Stimulated activated CD8-positive, alpha-beta memory T cell treated with anti-CD3 and anti-CD28 coated beads, Interleukin-7, amount 100 ng/mL, for 1 hour (primary cell): ENCODE results near the gene CLIC5.
"Not testable (repeated sequence)": the region's sequence is repeated elsewhere in the genome, so short reads cannot be mapped to it uniquely, and the experiment has no call there.

ENCODE experiments used
- DNase-seq, 2 donors: peaks; one replicate each; pipeline ENCODE4 v3.0.0-alpha.2; 2020; ENCODE audit warnings: low read depth in 2 of 2

Gene CLIC5

GRCh38 chr6:45927421-45928320, 88.0 kb downstream of the CLIC5 start:
- no peak for DNase-seq

DNA sequence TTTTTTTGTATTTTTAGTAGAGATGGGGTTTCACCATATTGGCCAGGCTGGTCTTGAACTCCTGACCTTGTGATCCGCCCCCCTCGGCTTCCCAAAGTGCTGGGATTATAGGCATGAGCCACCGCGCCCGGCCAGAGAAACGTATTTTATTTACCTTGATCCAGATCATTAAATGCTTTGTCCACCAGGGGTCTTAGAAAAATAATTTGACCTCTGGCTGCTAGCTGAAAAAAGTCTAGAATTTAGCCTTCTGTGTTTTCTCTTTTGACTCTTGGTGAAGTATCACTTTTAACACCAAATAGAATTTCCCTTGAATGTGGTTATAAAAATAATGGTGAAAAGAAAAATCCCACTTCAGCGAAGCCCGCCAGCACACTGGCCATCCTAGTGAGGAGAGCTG, 89.2 kb downstream of the CLIC5 start:
- DNase-seq: not testable (repeated sequence)

- no peak for DNase-seq
Observed at GRCh38 chr6:45924763-45925342, 90.8 kb downstream of the CLIC5 start.

DNA sequence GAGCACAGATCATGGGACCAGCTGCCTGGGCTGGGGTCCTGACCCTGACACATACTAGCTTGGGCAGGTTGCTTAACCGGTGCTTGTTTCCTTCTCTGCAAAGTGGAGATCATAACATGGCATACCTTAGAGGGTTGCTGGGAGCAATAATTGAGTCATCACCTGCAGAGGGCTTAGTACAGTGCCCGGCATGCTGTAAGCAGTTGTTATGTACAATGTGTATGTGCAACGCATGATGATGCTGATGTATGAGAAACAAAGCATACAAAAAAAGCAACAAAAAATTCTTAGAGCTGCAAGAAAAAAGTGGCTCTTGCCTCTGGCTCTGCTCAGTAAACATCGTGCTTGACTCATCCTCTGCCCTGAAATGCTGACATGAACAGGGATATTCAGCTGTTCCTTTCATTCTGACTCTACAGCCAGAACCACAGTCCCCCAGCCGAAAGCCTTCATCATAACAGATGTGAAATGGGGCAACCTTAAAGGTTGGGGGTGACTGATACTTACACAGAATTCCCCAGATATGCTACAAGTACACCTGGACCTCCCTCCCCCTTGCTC, 91.7 kb downstream of the CLIC5 start:
- no peak for DNase-seq

DNA sequence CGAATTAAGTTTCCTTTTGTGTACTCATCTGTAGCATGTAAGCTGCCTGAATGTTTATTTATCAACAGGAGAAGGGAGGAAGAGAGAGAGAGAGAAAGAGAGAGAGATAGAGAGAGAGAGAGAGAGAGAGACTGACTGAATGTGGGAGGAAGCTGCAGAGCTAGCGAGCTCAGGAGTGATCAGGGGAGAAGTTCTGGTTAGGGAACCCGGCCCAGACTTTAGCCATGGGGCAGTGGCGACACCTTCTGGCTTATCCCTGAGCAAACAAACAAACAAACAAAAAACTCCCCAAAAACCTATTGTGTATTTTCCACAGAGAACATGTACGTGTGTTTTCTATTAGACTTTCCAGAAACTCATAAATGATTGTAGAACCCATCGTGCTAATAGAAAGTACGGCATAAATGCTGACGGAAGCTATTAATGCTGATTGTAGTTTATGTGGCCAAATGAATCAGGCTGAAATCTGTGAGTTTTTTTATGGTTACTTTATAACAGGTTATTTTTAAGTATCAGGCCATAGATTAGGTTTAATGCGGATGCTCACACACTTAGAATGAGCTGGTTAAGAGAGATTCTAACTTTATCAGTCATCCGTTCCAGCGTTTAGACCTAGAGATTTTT, 92.8 kb downstream of the CLIC5 start:
- peak; percentile 4 to 8 for DNase-seq

DNA sequence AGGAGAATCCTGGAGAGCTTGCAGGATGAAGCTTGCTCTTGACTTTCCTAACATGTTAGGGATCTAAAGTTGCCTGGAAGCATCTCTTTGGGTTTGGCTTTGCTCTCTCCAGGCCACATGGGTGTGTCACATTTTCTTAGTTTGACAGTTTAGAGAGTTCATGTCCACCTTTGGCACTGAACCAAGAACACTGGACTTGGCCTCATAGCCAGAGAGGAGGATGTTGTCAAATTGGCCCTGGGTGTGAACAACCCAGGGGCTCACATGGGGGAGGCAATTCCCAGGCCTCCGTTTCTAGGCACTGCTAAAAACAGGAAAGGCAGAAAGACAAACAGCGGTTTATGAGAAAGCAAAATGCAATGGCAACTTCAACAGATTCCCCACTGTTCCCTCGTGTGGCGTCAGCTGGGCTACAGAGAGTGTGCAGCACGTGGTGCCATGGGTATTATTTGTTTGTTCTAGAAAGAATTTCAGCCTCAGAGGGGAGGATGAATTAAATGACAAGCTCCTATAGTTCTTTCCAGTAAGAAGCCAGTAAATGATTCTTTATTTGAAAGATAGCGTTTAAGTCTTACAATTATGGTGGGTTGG, 93.9 kb downstream of the CLIC5 start:
- no peak for DNase-seq

- DNase-seq: no peak
Observed at GRCh38 chr6:45920819-45921511, 94.7 kb downstream of the CLIC5 start.

DNA sequence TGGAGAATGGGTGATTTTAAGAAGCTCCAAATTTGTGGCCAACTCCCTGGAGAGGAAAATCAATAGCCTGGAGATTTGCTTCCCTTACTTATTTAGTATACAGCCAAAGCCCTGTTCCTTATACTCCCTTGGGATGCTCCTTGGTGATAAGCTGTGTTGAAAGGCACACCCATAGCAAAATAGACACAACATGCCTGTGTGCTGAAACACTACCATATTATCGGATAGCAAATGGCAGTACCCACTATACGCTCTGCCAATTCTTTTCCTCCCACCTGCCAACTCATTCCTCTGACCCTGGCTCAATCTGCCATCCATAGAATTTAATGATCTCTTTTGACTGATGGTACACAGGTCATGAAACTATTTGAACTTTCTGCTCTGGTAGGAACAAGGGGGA, 98.2 kb downstream of the CLIC5 start:
- DNase-seq: no peak

DNA sequence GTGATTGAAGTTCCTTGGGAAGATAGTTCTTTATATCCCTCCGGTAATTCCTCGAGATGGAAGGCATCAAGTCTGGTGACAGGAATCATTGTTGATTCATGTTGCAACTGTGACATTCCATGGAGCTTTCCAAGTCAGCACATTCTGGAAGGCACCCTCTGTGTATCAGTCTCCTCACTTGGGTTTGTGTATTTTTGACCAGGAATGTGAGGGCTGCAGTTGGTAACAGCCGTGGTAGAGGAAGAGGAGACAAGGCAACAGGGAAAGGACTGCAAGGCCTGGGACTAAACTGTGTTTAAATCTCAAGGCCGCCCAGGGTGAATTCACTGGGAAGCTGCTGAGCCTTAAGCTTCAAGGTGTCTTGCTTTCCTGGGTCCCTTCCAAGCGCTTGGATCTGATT, 99.0 kb downstream of the CLIC5 start:
- no peak for DNase-seq

- no peak for DNase-seq
Observed at GRCh38 chr6:45915780-45916468, 99.7 kb downstream of the CLIC5 start.

DNA sequence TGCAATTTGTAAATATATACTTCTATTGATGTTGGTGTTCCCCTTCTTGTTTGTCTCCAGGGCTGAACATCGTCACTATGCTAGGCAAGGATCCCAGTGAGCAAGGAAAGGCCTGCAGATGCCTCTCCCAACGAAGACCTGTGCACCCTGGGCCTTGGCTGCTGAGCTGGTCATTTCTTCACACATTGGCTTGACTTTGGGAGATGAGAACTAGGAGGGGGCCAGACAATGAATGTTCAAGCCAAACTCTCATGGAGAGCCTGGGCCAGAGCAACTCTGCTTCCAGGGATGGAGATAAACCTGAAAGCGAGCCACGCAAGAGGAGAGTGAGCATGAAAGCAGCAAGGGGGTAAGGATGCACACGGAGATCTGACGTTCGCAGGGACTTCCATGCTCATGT, 104.0 kb downstream of the CLIC5 start:
- DNase-seq: no peak

GRCh38 chr6:45903959-45904358, 111.7 kb downstream of the CLIC5 start:
- no peak for DNase-seq

DNA sequence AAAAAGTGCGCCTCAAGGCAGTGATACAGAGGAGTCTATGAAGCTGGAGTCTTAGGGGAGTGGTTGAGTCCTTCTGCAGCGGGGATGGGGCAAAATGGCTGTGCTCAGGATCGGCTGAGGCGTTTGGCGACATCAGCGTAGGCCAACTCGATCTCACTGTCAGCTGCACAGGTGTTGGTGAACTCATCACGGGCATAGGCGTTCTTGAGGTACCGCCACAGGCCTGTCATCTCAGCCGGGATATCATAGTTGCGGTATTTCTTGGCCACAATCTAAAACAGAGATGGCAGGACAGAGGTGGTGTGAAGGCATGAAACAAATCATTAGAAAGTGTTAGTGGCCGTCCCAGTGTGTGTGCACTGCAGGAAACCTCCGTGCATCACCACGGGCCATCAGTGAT, 112.7 kb downstream of the CLIC5 start:
- DNase-seq: no peak

- no peak for DNase-seq
Observed at GRCh38 chr6:45901767-45902650, 113.7 kb downstream of the CLIC5 start.

- DNase-seq: no peak
Observed at GRCh38 chr6:45900808-45901752, 114.6 kb downstream of the CLIC5 start.

GRCh38 chr6:45899683-45899946, 116.0 kb downstream of the CLIC5 start:
- no peak for DNase-seq

DNA sequence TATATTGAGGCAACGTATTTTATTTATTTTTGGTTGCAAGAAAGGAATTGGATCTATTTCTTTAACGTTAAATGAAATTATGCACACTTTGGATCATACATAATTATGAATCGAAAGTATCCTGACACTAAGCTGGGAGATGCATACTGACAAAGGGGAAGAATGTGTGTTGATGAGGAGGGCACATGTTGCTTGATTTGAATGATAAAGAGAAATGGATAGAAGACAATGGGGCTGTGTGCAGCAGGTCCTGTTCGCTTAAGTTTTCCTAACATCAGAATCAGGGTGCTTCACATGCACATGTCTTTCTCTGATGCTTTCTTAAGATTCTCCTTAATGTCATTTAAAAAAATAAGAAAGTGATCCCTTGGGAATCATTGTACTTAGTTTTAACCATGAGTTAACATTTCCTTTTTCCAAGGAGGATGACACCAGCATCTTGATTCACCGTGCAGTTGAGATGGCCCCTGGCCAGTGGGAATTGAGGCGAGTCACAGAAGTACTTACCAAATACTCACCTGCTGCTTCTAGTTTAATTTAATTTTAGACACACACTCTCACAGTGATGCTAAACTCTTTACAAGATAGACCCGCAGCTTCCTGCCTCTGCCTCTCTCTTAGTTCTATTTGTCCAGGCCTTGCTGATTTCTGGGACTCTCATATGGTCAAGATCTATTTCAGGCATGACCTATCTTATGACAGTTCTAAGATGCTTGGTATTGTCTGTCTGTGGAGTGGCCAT, 116.5 kb downstream of the CLIC5 start:
- DNase-seq: no peak

DNA sequence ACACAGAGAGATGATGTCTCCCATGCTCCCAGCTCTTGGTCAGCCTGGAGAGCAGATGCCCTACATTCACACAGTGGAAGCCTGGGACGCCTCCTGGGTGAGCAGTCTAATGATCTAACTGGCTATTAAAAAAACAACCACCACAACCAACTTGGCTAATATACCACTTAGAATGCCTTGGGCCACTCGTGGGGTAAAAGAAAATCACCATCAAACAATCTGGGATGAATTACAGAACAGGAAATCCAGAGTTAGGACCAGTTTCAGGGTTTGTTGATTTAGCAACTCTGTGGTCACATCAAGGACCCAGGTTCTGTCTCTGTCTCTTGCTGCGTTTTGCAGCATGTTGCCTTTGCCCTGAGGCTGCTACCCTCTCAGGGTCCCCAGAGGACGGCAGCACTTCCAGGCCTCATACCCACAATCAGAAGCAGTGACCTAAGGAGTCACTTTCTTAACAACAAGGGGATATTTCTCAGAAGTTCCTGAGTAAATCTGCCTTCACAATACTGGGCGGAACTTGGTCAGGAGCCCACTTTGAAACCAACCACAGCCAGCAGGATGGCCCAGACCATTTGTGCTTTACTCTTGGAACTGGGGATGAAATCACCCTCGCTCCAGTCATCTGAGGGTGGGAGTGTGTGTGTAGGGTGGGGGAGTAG, 118.7 kb downstream of the CLIC5 start:
- DNase-seq: no peak
